ENCODE results near the gene HNRNPLL. TPM values are rescaled to one million over a fixed set of nuclear protein-coding genes. Genes with fewer than 3 reads are reported as not detected.

Gene HNRNPLL
- 35.6 and 44.3 TPM in 2 replicates for total RNA-seq

GRCh38 chr2:38602732-38603401 is at the start of gene HNRNPLL:
Gene HNRNPLL (minus strand): TSS chr2:38602928. CDS start chr2:38602626, 302 bp downstream.

Other genes with a start within 250 kb of the HNRNPLL start
- gene ATL2, start 225.7 kb downstream of the HNRNPLL start, total RNA-seq = 32.1 and 51.6 TPM in 2 replicates
- gene GALM, start 63.2 kb upstream of the HNRNPLL start, total RNA-seq = 6.1 and 7.4 TPM in 2 replicates
- 57.8 and 131 TPM in 2 replicates for gene SRSF7, start 148.4 kb upstream of the HNRNPLL start, total RNA-seq
- 8.4 and 11.8 TPM in 2 replicates for gene GEMIN6, start 175.3 kb upstream of the HNRNPLL start, total RNA-seq

Measured in epithelial cell of alveolus of lung (primary cell).